A673 (cell line): ENCODE data around the gene TRIM37. TPM values are rescaled to one million over a fixed set of nuclear protein-coding genes. Genes with fewer than 3 reads are reported as not detected.

ENCODE experiments used
- BruUV-seq: library from RNA; stranded (reverse); fragments of 400-500 nt; replicated peaks from 2 replicates; lab custom pipeline; 2021; lab: Mats Ljungman, UMichigan
- CTCF ChIA-PET: fragments of 300-600 bp; sonication (Branson Sonifier 250); formaldehyde crosslinking; loops from one replicate; lab custom pipeline; 2022; ENCODE audit warnings: antibody characterized with exemption; lab: Charles Lee
- POLR2A ChIA-PET: fragments of 300-600 bp; sonication (Branson Sonifier 250); formaldehyde crosslinking; loops from one replicate; lab custom pipeline; 2022; ENCODE audit warnings: antibody characterized with exemption; ENCODE audit not compliant: low non-redundant PET; lab: Charles Lee
- DNase-seq: peaks from one replicate; pipeline ENCODE4 v3.0.0-alpha.2; 2015; ENCODE audit warnings: low spot score
- H3K27ac ChIP-seq: fragments of 200-600 bp; sonication (generic); 2 replicates; pipeline ENCODE4 v1.5.1; 2016; ENCODE audit warnings: mixed run types, low read depth, mild to moderate bottlenecking, mixed read lengths, antibody characterized with exemption, low read length; ENCODE audit not compliant: poor library complexity, severe bottlenecking
- H3K27me3 ChIP-seq: fragments of 200-600 bp; sonication (generic); replicated peaks from 2 replicates; pipeline ENCODE4 v1.6.1; 2017; ENCODE audit warnings: mixed run types, low read depth, mild to moderate bottlenecking, mixed read lengths, antibody characterized with exemption, low read length; ENCODE audit not compliant: insufficient read depth, poor library complexity
- H3K36me3 ChIP-seq: fragments of 200-600 bp; sonication (generic); 2 replicates; pipeline ENCODE4 v1.6.1; 2016; ENCODE audit warnings: mixed run types, mild to moderate bottlenecking, mixed read lengths, antibody characterized with exemption, low read length; ENCODE audit not compliant: insufficient read depth, poor library complexity, severe bottlenecking
- H3K4me1 ChIP-seq: fragments of 200-600 bp; sonication (generic); 2 replicates; pipeline ENCODE4 v1.6.1; 2017; ENCODE audit warnings: mixed run types, mild to moderate bottlenecking, mixed read lengths, antibody characterized with exemption, low read length; ENCODE audit not compliant: insufficient read depth, poor library complexity, severe bottlenecking
- H3K4me3 ChIP-seq: fragments of 200-600 bp; sonication (generic); 2 replicates; pipeline ENCODE4 v1.5.1; 2016; ENCODE audit warnings: low read depth, mixed run types, mild to moderate bottlenecking, mixed read lengths, low read length; ENCODE audit not compliant: poor library complexity, severe bottlenecking
- H3K9me3 ChIP-seq: fragments of 200-600 bp; sonication (generic); 2 replicates; pipeline ENCODE4 v1.6.1; 2016; ENCODE audit warnings: mixed run types, low read depth, mild to moderate bottlenecking, mixed read lengths, antibody characterized with exemption, low read length; ENCODE audit not compliant: poor library complexity, severe bottlenecking
- EZH2 ChIP-seq: fragments of 200-600 bp; sonication (generic); IDR thresholded peaks from 2 replicates; pipeline ENCODE4 v1.6.1; 2017; ENCODE audit warnings: borderline replicate concordance, low read depth, mild to moderate bottlenecking, mixed read lengths, antibody characterized with exemption, low read length; ENCODE audit not compliant: poor library complexity, severe bottlenecking
- intact Hi-C: fragments of 100-400 bp; cut with micrococcal nuclease; formaldehyde crosslinking; loops from one replicate; pipeline ENCODE4 v1.10.0; 2022; ENCODE audit not compliant: unreplicated experiment
- total RNA-seq: library from RNA; stranded (reverse); gene quantifications from 2 replicates; pipeline ENCODE4 v1.2.3, GENCODE V29; 2021
- TF ChIP-seq, protein P1 (sequence below): fragments of 300-800, 200-600 bp; sonication (generic); conservative IDR thresholded peaks from 2 replicates; pipeline ENCODE4 v1.5.1; 2017; ENCODE audit warnings: low read depth, mild to moderate bottlenecking, antibody characterized with exemption, low read length, moderate library complexity, mixed read lengths

The TRIM37 gene
- total RNA-seq, 1 experiment from 2014 or later = 39.4 TPM

GRCh38 chr17:59007995-59008394 lies 98.7 kb downstream of the TRIM37 start:
- no peak for TF ChIP-seq EZH2
- TF ChIP-seq, protein P1, sequence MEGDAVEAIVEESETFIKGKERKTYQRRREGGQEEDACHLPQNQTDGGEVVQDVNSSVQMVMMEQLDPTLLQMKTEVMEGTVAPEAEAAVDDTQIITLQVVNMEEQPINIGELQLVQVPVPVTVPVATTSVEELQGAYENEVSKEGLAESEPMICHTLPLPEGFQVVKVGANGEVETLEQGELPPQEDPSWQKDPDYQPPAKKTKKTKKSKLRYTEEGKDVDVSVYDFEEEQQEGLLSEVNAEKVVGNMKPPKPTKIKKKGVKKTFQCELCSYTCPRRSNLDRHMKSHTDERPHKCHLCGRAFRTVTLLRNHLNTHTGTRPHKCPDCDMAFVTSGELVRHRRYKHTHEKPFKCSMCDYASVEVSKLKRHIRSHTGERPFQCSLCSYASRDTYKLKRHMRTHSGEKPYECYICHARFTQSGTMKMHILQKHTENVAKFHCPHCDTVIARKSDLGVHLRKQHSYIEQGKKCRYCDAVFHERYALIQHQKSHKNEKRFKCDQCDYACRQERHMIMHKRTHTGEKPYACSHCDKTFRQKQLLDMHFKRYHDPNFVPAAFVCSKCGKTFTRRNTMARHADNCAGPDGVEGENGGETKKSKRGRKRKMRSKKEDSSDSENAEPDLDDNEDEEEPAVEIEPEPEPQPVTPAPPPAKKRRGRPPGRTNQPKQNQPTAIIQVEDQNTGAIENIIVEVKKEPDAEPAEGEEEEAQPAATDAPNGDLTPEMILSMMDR = no peak
- no TSS peak for BruUV-seq
- Histone ChIP-seq H3K4me1 (peaks cover 7% of the 10 kb centered on the region), H3K27me3 (no peaks in the 10 kb centered on the region), H3K4me3 (no peak overlapping the region), H3K27ac (no peak overlapping the region), H3K36me3 (peaks cover 3% of the 10 kb centered on the region), H3K9me3 (no peaks in the 10 kb centered on the region)
- no peak for DNase-seq
- ChIA-PET CTCF (no interaction called here), POLR2A (no interaction called here)
- intact Hi-C loops = no loop called here

DNA sequence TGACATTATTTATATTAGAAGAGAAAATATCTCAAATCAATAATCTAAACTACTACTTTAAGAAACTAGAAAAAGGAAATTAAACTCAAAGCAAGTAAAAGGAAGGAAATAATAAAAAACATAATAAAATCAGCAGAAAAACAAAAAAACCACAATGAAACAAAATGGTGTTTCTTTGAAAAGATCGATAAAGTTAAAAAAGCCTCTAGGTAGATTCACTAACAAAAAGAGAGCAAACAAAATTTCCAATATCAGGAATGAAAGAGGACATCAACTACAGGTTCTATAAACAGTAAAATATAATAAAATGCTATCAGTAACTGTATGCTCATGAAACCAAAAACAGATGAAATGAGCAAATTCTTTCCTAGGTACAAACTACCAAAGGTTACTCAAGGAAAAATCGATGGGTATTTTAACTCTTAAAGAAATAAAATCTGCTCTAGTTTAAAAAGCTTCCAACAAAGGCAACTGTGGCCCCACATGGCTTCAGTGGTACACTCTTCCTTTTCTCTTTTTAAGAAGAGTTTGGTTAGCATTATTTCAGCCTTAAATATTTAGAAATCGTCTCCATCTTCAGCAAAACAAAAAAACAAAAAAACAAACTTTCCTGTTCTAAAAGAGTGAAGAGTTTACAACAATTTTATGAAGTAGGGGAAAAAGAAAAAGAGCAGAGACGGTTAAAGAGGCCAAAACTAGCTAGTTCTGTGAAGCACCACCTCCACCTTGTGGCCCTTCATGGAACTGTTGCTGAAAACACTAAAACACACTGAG lies 102.2 kb downstream of the TRIM37 start:
- ChIA-PET CTCF (interaction anchor here (0.6 to 1.5 kb wide), 8 partner anchors 45 to 486 kb away, joined by 3 to 15 read pairs (median 4); no protein-coding TSS in a partner anchor), POLR2A (interaction anchor here (0.5 kb wide), 1 partner anchor 294 kb away, joined by 3 read pairs; no protein-coding TSS in a partner anchor)
- BruUV-seq = no TSS peak
- peak; percentile 75 for DNase-seq
- intact Hi-C loops = loop anchor here (1.0 to 2.0 kb wide), 3 partner anchors 293 to 486 kb away; no protein-coding TSS in a partner anchor
- Histone ChIP-seq H3K4me1 (peaks cover 25% of the 10 kb centered on the region), H3K27me3 (no peaks in the 10 kb centered on the region), H3K36me3 (no peaks in the 10 kb centered on the region), H3K27ac (peak overlapping the region; percentile 25), H3K4me3 (no peak overlapping the region), H3K9me3 (no peaks in the 10 kb centered on the region)
- TF ChIP-seq, protein P1 = peak; percentile 94
- TF ChIP-seq EZH2 = no peak

GRCh38 chr17:59003860-59004259 lies 102.8 kb downstream of the TRIM37 start:
- POLR2A ChIA-PET = no interaction called here
- CTCF ChIA-PET = interaction anchor here (0.7 to 1.5 kb wide), 4 partner anchors 38 to 416 kb away, joined by 4 to 15 read pairs (median 6); no protein-coding TSS in a partner anchor
- Histone ChIP-seq H3K4me3 (no peak overlapping the region), H3K27ac (no peak overlapping the region), H3K36me3 (no peaks in the 10 kb centered on the region), H3K27me3 (no peaks in the 10 kb centered on the region), H3K9me3 (no peaks in the 10 kb centered on the region), H3K4me1 (peaks cover 25% of the 10 kb centered on the region)
- no peak for DNase-seq
- TF ChIP-seq, protein P1 = no peak
- no peak for TF ChIP-seq EZH2
- intact Hi-C loops = loop anchor here (2.0 kb wide), 1 partner anchor 485 kb away; no protein-coding TSS in a partner anchor
- BruUV-seq = no TSS peak
